Astrocyte (in vitro differentiated cells and primary cell): ENCODE results near the gene ELMO1.

Experiments
- CTCF ChIP-seq: IDR thresholded peaks from 2 replicates; pipeline ENCODE4 v1.5.1; 2011; ENCODE audit warnings: low read depth, mild to moderate bottlenecking, inconsistent platforms, low read length, moderate library complexity; ENCODE audit not compliant: insufficient read depth
- EZH2 ChIP-seq: IDR thresholded peaks from 2 replicates; pipeline ENCODE4 v1.6.1; 2012; ENCODE audit warnings: mild to moderate bottlenecking, low read length, inconsistent platforms; ENCODE audit not compliant: insufficient read depth

DNA sequence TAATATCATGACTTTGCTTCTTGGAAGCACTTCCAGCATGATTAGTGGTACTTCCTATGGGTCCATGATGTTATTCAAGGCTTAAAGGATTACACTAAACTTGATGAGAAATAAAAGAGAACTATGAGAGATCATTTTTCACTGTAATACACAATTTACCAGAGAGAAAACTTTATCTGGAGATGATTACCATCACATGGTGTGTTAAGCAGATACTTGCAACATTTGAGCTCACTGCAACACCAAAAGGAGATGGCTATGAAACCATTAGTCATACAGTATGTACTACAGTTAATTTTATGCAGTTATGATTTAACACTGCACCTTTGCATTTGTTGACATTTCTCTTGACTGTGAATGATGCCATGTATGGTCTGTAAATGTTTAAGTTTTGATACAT lies 413.0 kb downstream of the ELMO1 start:
- TF ChIP-seq CTCF = no peak
- no peak for TF ChIP-seq EZH2
